Neural progenitor cell (in vitro differentiated cells): Measurements from ENCODE around the gene ZC3H18.
A peak's percentile ranks its signal among the peaks of the same experiment; 100 is the strongest.

Source experiments
- EZH2 ChIP-seq: fragments of 200-600 bp; sonication (generic); IDR thresholded peaks from 2 replicates; pipeline ENCODE4 v1.6.1; 2017; ENCODE audit warnings: antibody characterized with exemption, mild to moderate bottlenecking, moderate library complexity
- EZH2phosphoT487 ChIP-seq: fragments of 200-600 bp; sonication (generic); IDR thresholded peaks from 2 replicates; pipeline ENCODE4 v1.6.1; 2017; ENCODE audit warnings: antibody characterized with exemption
- TF ChIP-seq, protein P1 (sequence below): fragments of 200-600 bp; sonication (generic); IDR thresholded peaks from 2 replicates; pipeline ENCODE4 v1.5.1; 2017; ENCODE audit warnings: antibody characterized with exemption, mild to moderate bottlenecking

GRCh38 chr16:88527186-88527936, 42.8 kb upstream of the ZC3H18 start:
- TF ChIP-seq, protein P1, sequence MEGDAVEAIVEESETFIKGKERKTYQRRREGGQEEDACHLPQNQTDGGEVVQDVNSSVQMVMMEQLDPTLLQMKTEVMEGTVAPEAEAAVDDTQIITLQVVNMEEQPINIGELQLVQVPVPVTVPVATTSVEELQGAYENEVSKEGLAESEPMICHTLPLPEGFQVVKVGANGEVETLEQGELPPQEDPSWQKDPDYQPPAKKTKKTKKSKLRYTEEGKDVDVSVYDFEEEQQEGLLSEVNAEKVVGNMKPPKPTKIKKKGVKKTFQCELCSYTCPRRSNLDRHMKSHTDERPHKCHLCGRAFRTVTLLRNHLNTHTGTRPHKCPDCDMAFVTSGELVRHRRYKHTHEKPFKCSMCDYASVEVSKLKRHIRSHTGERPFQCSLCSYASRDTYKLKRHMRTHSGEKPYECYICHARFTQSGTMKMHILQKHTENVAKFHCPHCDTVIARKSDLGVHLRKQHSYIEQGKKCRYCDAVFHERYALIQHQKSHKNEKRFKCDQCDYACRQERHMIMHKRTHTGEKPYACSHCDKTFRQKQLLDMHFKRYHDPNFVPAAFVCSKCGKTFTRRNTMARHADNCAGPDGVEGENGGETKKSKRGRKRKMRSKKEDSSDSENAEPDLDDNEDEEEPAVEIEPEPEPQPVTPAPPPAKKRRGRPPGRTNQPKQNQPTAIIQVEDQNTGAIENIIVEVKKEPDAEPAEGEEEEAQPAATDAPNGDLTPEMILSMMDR, result peak; percentile 88
- TF ChIP-seq EZH2 (peak; percentile 24), EZH2phosphoT487 (no peak)
